HEK293T (cell line): ENCODE data around the gene BID.

Experiments used
- ARNT ChIP-seq: fragments of 450-650 bp; IDR thresholded peaks from 2 replicates; pipeline ENCODE4 v1.6.1; 2017; ENCODE audit warnings: mild to moderate bottlenecking
- BHLHE40 ChIP-seq: fragments of 450-650 bp; IDR thresholded peaks from 2 replicates; pipeline ENCODE4 v1.6.1; 2016; ENCODE audit warnings: mild to moderate bottlenecking, moderate library complexity, borderline replicate concordance
- ELF4 ChIP-seq: fragments of 450-650 bp; IDR thresholded peaks from 2 replicates; pipeline ENCODE4 v1.6.1; 2017; ENCODE audit warnings: antibody characterized with exemption
- FOXK2 ChIP-seq: fragments of 450-650 bp; IDR thresholded peaks from 2 replicates; pipeline ENCODE4 v1.6.1; 2016; ENCODE audit warnings: mild to moderate bottlenecking
- HDGF ChIP-seq: fragments of 450-650 bp; IDR thresholded peaks from 2 replicates; pipeline ENCODE4 v1.6.1; 2017; ENCODE audit warnings: antibody characterized with exemption, borderline replicate concordance
- NFRKB ChIP-seq: fragments of 450-650 bp; IDR thresholded peaks from 2 replicates; pipeline ENCODE4 v1.6.1; 2016; ENCODE audit warnings: mild to moderate bottlenecking, moderate library complexity
- SP1 ChIP-seq: fragments of 450-650 bp; IDR thresholded peaks from 2 replicates; pipeline ENCODE4 v1.6.1; 2017
- SUZ12 ChIP-seq: fragments of 450-650 bp; IDR thresholded peaks from 2 replicates; pipeline ENCODE4 v1.6.1; 2016; ENCODE audit warnings: mild to moderate bottlenecking

DNA sequence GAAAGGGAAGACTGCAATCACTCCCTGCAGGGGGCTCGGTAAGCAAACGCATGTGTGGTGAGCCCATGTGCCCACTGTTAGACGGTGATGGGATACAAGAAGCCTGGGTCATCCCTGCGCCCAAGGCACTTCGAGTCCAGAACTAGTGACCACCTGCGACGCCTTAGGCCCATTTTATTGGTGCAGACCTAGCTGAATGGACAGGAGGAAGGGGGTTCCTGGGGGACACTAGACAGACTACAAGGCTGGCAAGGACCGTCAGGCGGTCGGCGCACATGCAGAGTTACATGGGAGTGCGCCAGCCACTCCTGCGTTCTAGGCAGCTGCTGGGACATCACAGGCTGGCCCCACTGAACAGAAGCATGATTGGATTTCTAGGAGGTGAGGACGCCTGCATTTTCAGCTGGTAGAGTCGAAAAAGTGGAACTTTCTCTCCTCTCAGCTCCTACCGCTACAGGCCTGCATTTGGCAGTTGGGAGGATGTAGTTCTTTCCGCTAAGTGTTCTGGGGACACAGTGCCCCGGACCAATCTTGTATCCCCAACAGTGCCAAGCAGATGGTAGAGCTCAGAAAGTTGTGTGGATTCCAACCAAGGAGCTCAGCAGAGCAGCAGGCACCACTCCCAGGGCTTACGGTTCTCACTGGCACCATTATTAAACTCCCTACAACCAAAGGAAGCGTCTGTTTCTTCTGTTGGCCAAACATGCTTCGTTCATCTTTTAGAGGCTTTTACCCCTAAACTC is 35.7 kb downstream of the BID start:
- TF ChIP-seq BHLHE40 = no peak
- TF ChIP-seq FOXK2 = no peak
- TF ChIP-seq SP1 = no peak
- TF ChIP-seq HDGF = no peak
- no peak for TF ChIP-seq ELF4
- TF ChIP-seq SUZ12 = no peak
- no peak for TF ChIP-seq NFRKB
- no peak for TF ChIP-seq ARNT
